Large intestine (tissue), 3 donors: ENCODE measurements around the gene CADM2. TPM values are rescaled to one million over a fixed set of nuclear protein-coding genes. Genes with fewer than 3 reads are reported as not detected.

Experiments
- DNase-seq, 2 donors: peaks; one replicate each; pipeline versions ENCODE4 v3.0.0 to v3.0.0-alpha.2; 2013
- H3K27ac ChIP-seq: one replicate; pipeline ENCODE4 v1.5.1; 2013; ENCODE audit warnings: low read length
- H3K27me3 ChIP-seq: 2 replicates; pipeline ENCODE4 v1.6.1; 2013; ENCODE audit warnings: low read length; ENCODE audit not compliant: control insufficient read depth, insufficient read depth
- H3K36me3 ChIP-seq: 2 replicates; pipeline ENCODE4 v1.6.1; 2013; ENCODE audit warnings: low read length; ENCODE audit not compliant: control insufficient read depth, insufficient read depth
- H3K4me1 ChIP-seq: one replicate; pipeline ENCODE4 v1.6.1; 2013; ENCODE audit warnings: low read length; ENCODE audit not compliant: control insufficient read depth, insufficient read depth
- H3K4me3 ChIP-seq: one replicate; pipeline ENCODE4 v1.5.1; 2013; ENCODE audit warnings: low read length
- H3K9me3 ChIP-seq: one replicate; pipeline ENCODE4 v1.6.1; 2013; ENCODE audit warnings: mild to moderate bottlenecking, low read depth, low read length, moderate library complexity; ENCODE audit not compliant: control insufficient read depth
- WGBS: methylation state at CpG from one replicate; pipeline ENCODE4 v1.1.5; 2013; ENCODE audit warnings: low lambda C conversion rate; ENCODE audit not compliant: insufficient coverage; 5-methylcytosine and 5-hydroxymethylcytosine counted together
- polyA plus RNA-seq: library from polyadenylated mRNA; unstranded; fragments of 120-200 nt; gene quantifications from one replicate; pipeline ENCODE4 v1.2.1, GENCODE V29; 2013

Gene CADM2
- polyA plus RNA-seq, 1 donor = 2.4 TPM

- Histone ChIP-seq H3K27me3 (no peaks in the 10 kb centered on the region), H3K36me3 (no peaks in the 10 kb centered on the region), H3K9me3 (no peaks in the 10 kb centered on the region), H3K27ac (no peak overlapping the region), H3K4me3 (no peak overlapping the region), H3K4me1 (no peaks in the 10 kb centered on the region)
- DNase-seq = no peak
Observed at GRCh38 chr3:85862893-85863455, 904.2 kb downstream of the CADM2 start.

DNA sequence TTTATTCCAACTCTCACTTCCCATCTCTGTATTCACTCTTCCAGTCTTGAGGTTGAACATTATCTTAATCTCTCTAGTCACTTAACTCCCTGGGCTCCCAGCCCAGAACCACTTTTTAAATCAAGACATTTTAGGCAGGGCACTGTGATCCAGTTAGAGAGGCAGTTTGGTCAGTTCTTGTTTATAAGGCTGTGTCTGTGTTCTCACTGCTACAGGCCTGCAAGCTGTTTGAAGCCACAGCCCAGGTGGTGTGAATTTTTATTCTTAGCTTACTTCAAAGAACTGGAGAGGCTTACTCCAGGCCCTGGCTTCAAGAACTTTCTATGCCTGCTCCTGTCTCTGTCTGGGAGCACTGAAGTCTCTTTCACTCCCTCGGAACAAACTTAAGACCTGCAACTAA lies 906.1 kb downstream of the CADM2 start:
- Histone ChIP-seq H3K4me1 (no peaks in the 10 kb centered on the region), H3K27me3 (no peaks in the 10 kb centered on the region), H3K4me3 (no peak overlapping the region), H3K9me3 (no peaks in the 10 kb centered on the region), H3K36me3 (no peaks in the 10 kb centered on the region), H3K27ac (no peak overlapping the region)
- WGBS = no CpG with 5 or more reads among the region's 1 CpG
- DNase-seq = no peak

DNA sequence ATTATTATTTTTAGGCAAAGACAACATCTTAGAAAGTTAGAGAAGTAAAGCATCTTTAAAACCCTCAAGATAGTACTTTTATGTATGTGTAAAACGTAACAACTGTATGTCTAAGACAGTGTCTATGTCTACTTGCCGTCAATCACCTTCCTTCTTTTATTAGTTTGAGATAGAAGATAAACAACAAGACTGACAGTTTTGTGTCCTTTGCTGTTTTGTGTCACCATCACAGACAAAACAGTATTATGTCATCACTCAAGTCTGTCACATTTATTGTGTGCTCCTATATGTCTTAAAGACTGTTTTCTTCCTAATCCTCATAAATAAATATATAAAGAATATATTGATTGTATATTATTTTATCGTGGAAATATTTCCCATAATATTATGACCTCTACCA lies 908.3 kb downstream of the CADM2 start:
- H3K36me3 ChIP-seq = no peaks in the 10 kb centered on the region
- no peaks in the 10 kb centered on the region for H3K9me3 ChIP-seq
- DNase-seq = no peak
- WGBS = 64% methylated on average over 3 of the region's 3 CpGs
- H3K27ac ChIP-seq = no peak overlapping the region
- H3K4me3 ChIP-seq = no peak overlapping the region
- no peaks in the 10 kb centered on the region for H3K4me1 ChIP-seq
- no peaks in the 10 kb centered on the region for H3K27me3 ChIP-seq

GRCh38 chr3:85875589-85875988 lies 916.8 kb downstream of the CADM2 start:
- no peak for DNase-seq
- Histone ChIP-seq H3K4me1 (no peaks in the 10 kb centered on the region), H3K36me3 (no peaks in the 10 kb centered on the region), H3K27ac (no peak overlapping the region), H3K4me3 (no peak overlapping the region), H3K9me3 (no peaks in the 10 kb centered on the region), H3K27me3 (no peaks in the 10 kb centered on the region)

GRCh38 chr3:85877631-85878030 lies 918.8 kb downstream of the CADM2 start:
- no peak overlapping the region for H3K4me3 ChIP-seq
- H3K4me1 ChIP-seq = no peaks in the 10 kb centered on the region
- no peaks in the 10 kb centered on the region for H3K27me3 ChIP-seq
- no peaks in the 10 kb centered on the region for H3K9me3 ChIP-seq
- DNase-seq = no peak
- H3K36me3 ChIP-seq = no peaks in the 10 kb centered on the region
- no peak overlapping the region for H3K27ac ChIP-seq

- no CpG with 5 or more reads among the region's 6 CpGs for whole genome bisulfite sequencing
- Histone ChIP-seq H3K4me3 (no peak overlapping the region), H3K27ac (no peak overlapping the region), H3K27me3 (no peaks in the 10 kb centered on the region), H3K9me3 (no peaks in the 10 kb centered on the region), H3K36me3 (no peaks in the 10 kb centered on the region), H3K4me1 (no peaks in the 10 kb centered on the region)
- no peak for DNase-seq
Observed at GRCh38 chr3:85881833-85882393, 923.1 kb downstream of the CADM2 start.

DNA sequence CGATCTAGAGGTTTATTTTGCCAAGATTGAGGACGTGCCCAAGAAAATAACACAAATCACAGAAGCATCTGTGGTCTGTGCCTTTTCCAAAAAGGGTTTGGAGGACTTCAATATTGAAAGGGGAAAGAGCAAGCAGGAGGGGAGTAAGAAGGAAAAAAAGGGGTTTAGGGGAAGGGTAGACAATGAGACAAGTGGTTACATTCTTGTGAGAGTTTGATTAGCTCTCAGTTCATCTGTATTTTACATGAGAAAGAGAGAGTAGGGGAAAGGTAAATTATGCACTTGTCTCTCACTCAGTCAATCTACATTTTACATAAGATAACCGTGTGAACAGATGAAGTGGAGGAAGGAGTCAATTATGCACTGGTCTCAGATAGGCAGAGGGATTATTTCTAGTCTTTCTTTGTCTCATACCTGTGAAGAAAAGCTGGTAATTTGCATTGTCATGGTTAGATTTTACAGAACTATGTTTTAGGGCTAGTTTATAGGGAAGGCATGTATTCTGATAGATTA lies 931.3 kb downstream of the CADM2 start:
- no peak overlapping the region for H3K4me3 ChIP-seq
- no peaks in the 10 kb centered on the region for H3K4me1 ChIP-seq
- 40% methylated on average over 1 of the region's 3 CpGs for WGBS
- DNase-seq = no peak
- H3K27me3 ChIP-seq = no peaks in the 10 kb centered on the region
- no peaks in the 10 kb centered on the region for H3K9me3 ChIP-seq
- no peak overlapping the region for H3K27ac ChIP-seq
- H3K36me3 ChIP-seq = no peaks in the 10 kb centered on the region

DNA sequence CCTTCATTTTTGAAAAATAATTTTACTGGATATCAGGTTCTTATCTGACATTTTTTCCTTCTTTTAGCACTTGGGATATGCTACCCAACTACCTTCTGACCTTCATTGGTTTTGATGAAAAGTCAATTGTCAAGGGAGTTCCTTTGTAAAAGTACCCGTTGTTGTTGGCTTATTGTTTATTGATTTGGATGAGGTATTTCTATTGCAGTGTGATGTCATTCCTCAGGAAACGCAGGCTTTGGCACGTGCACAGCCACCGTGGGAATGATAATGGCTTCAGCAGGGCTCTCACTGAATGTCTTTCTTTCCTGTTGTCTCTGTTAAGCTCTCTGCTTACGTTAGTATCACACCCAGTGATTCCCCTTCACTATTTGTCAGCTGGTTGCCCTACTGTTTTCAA lies 944.6 kb downstream of the CADM2 start:
- Histone ChIP-seq H3K27ac (no peak overlapping the region), H3K4me3 (no peak overlapping the region), H3K27me3 (no peaks in the 10 kb centered on the region), H3K9me3 (no peaks in the 10 kb centered on the region), H3K4me1 (no peaks in the 10 kb centered on the region), H3K36me3 (no peaks in the 10 kb centered on the region)
- no peak for DNase-seq
- 50% methylated on average over 1 of the region's 5 CpGs for WGBS

GRCh38 chr3:85912980-85913379 lies 954.2 kb downstream of the CADM2 start:
- H3K4me1 ChIP-seq = no peaks in the 10 kb centered on the region
- H3K27me3 ChIP-seq = no peaks in the 10 kb centered on the region
- no peaks in the 10 kb centered on the region for H3K36me3 ChIP-seq
- no peak for DNase-seq
- no peak overlapping the region for H3K27ac ChIP-seq
- H3K4me3 ChIP-seq = no peak overlapping the region
- no peaks in the 10 kb centered on the region for H3K9me3 ChIP-seq
- 100% methylated on average over 1 of the region's 2 CpGs for WGBS

DNA sequence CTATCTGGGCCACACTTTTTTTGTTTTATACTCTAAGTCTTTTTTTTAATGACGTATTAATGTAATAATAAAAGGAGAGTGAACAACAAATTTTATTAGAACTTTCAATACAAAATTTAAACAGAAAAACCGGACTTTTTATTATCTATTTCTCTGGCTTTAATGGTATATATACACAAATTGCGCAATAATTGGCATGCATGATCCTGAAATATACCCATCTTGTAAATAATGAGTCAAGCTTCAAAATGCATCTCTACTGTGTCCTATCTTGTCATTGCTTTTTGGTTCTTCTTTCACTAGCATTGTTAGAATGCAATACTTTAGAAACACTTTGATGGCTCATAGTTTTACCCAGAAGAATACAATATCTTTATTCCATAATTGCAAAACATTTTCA lies 963.6 kb downstream of the CADM2 start:
- no peaks in the 10 kb centered on the region for H3K27me3 ChIP-seq
- H3K4me3 ChIP-seq = no peak overlapping the region
- no peaks in the 10 kb centered on the region for H3K9me3 ChIP-seq
- no peaks in the 10 kb centered on the region for H3K36me3 ChIP-seq
- DNase-seq = no peak
- no peak overlapping the region for H3K27ac ChIP-seq
- H3K4me1 ChIP-seq = no peaks in the 10 kb centered on the region
- 100% methylated on average over 3 of the region's 3 CpGs for WGBS

GRCh38 chr3:85930718-85931117 lies 971.9 kb downstream of the CADM2 start:
- H3K27me3 ChIP-seq = no peaks in the 10 kb centered on the region
- no peaks in the 10 kb centered on the region for H3K36me3 ChIP-seq
- 80% methylated on average over 1 of the region's 1 CpG for WGBS
- no peak overlapping the region for H3K4me3 ChIP-seq
- no peaks in the 10 kb centered on the region for H3K9me3 ChIP-seq
- H3K27ac ChIP-seq = no peak overlapping the region
- H3K4me1 ChIP-seq = no peaks in the 10 kb centered on the region
- DNase-seq = no peak
